Tibial nerve (tissue), 4 donors: ENCODE results near the gene MC4R.

Experiments used
- CTCF ChIP-seq, 5 experiments: fragments of 200-600 bp in 3 of 5; fragments of 450-650 bp in 2 of 5; sonication (generic) in 3 of 5; IDR thresholded peaks; one replicate each; pipeline ENCODE4 v1.5.1; 2016 to 2019; ENCODE audit warnings: antibody characterized with exemption in 5 of 5, mild to moderate bottlenecking in 3 of 5, moderate library complexity in 2 of 5
- EP300 ChIP-seq, 2 donors: sonication (generic); formaldehyde crosslinking; IDR thresholded peaks; one replicate each; pipeline ENCODE4 v1.6.1; 2017; ENCODE audit warnings: antibody characterized with exemption in 2 of 2, mild to moderate bottlenecking in 1 of 2
- POLR2A ChIP-seq, 2 donors: fragments of 450-650 bp; IDR thresholded peaks; one replicate each; pipeline ENCODE4 v1.6.1; 2017; ENCODE audit warnings: antibody characterized with exemption in 2 of 2, mild to moderate bottlenecking in 2 of 2, moderate library complexity in 2 of 2

GRCh38 chr18:60358516-60358915, 14.1 kb downstream of the MC4R start:
- no peak for TF ChIP-seq CTCF (IDR thresholded peaks at IDR 0.05)
- TF ChIP-seq POLR2A (IDR thresholded peaks at IDR 0.05), result no peak
- TF ChIP-seq EP300 (IDR thresholded peaks at IDR 0.05), result no peak
